Measurements from ENCODE around the gene ZSCAN18. TPM values are rescaled to one million over a fixed set of nuclear protein-coding genes. Genes with fewer than 3 reads are reported as not detected.

The ZSCAN18 gene
- total RNA-seq, 1 donor from 2014 or later: 47.3 TPM

DNA sequence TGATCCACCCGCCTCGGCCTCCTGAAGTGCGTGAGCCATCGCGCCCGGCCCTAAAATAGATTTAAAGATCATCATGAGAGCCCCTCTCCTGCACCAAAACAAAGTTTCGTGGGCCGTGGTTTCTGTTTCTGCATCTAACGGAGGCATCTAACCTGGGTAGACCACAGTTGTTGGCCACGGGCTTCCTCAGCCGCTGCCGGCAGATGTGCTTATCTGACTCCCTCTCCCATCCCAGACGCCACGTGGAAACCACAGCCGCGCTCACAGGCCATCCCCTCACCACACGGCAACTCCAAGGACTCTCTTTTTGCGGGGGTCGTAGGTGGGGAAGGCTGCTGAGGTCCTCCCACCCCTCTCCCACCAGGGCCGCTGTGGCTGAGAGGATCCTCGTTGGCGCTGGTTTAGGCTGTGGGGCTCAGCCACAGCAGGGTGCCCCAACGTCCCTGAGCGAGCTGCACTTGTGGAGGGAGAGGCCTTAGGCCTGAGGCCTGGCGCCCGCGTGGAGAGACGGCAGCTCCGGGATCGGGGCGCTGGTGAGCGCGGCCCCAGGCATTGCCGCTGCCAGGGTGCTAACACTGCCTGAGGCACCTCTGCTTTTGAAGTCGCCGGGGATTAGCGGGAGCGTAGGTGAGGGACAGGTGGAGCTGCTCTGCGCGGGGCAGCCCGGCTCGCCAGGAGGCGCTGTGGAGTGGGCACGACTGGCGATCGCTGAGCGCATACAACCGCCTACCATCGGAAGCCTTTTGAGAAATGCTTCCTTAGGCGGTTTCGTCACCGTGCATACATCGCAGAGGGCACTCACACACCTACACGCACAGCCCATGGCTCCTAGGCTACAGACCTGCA is 55.3 kb downstream of the ZSCAN18 start:
- intact Hi-C loops (cut with DNase I): no loop called here
- Histone ChIP-seq H3K4me1 (no peaks in the 10 kb centered on the region), H3K9me3 (peaks cover 10% of the 10 kb centered on the region), H3K27ac (no peak overlapping the region), H3K36me3 (no peaks in the 10 kb centered on the region), H3K27me3 (no peaks in the 10 kb centered on the region), H3K4me3 (no peak overlapping the region)
- DNase-seq (no peak), ATAC-seq (no peak)
- TF ChIP-seq, protein P1, sequence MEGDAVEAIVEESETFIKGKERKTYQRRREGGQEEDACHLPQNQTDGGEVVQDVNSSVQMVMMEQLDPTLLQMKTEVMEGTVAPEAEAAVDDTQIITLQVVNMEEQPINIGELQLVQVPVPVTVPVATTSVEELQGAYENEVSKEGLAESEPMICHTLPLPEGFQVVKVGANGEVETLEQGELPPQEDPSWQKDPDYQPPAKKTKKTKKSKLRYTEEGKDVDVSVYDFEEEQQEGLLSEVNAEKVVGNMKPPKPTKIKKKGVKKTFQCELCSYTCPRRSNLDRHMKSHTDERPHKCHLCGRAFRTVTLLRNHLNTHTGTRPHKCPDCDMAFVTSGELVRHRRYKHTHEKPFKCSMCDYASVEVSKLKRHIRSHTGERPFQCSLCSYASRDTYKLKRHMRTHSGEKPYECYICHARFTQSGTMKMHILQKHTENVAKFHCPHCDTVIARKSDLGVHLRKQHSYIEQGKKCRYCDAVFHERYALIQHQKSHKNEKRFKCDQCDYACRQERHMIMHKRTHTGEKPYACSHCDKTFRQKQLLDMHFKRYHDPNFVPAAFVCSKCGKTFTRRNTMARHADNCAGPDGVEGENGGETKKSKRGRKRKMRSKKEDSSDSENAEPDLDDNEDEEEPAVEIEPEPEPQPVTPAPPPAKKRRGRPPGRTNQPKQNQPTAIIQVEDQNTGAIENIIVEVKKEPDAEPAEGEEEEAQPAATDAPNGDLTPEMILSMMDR (IDR thresholded peaks at IDR 0.05): no peak

DNA sequence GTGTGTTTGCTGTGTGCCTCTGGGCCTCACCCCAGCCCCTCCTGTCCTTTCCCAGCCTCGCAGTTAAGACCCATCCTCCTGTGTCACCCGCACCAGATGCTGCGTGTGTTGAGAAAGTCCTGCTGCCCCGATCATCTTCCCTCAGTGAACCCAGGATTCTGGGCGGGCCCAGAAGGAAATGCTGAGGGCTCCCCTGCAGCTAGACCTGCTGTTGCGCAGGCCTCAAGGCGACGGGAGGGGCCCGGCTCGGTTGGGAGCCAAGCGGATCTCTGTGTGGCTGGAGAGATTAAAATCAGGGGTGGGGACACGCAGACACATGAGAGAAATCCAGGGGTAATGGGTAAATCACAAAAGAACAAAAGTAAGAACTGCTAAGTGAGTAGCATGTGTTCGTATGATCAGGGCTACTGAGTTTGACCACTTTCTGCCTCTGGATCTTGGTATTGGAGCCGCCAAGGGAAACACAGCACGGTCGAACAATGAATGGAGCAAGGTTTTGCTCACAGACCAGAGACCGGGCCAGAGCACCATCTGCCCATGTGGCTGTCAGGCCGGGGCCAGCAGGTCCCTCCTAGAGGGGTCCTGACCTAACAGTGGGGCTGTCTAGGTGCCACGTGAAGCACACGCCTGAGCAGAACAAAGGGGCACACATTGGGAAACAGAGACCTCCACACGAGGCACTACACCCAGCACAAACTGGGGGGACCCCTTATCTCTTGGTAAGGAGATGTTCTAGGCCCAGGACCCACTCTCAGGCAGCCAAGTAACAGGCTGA is 57.1 kb downstream of the ZSCAN18 start:
- Histone ChIP-seq H3K9me3 (peaks cover 10% of the 10 kb centered on the region), H3K4me1 (no peaks in the 10 kb centered on the region), H3K36me3 (no peaks in the 10 kb centered on the region), H3K27ac (no peak overlapping the region), H3K4me3 (no peak overlapping the region), H3K27me3 (no peaks in the 10 kb centered on the region)
- TF ChIP-seq, protein P1 (IDR thresholded peaks at IDR 0.05): no peak
- DNase-seq: no peak
- intact Hi-C loops (cut with DNase I): no loop called here
- ATAC-seq: no peak

DNA sequence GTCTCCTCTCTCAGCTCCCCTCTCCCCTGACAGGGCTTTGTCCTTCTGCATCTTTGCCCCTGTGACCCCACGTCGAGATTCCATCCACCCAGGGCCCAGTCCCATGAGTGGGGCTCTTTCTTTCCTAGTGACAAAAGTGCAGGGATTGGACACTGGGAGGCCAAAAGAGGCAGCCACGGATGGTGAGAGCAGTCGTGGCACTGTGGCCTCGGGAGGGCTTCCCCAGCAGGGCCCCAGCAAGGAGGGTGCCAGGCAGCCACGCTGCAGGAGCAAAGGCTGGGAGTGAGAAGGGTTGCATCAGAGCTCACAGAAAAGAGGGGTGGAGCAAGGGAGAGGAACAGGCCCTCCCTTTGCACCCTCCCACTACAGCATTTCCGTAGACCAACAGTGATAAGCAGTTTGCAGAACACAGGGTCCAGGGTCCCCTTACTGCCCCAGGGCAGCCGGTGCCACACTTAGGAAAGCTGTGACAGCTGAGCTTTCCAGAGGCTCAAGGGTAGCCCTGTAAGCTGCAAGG is 59.3 kb downstream of the ZSCAN18 start:
- ATAC-seq: no peak
- H3K4me1 ChIP-seq: no peaks in the 10 kb centered on the region
- peaks cover 10% of the 10 kb centered on the region for H3K9me3 ChIP-seq
- intact Hi-C loops (cut with DNase I): no loop called here
- no peak for DNase-seq
- peaks cover 15% of the 10 kb centered on the region for H3K27me3 ChIP-seq
- no peak overlapping the region for H3K27ac ChIP-seq
- no peaks in the 10 kb centered on the region for H3K36me3 ChIP-seq
- TF ChIP-seq, protein P1 (IDR thresholded peaks at IDR 0.05): no peak
- no peak overlapping the region for H3K4me3 ChIP-seq

DNA sequence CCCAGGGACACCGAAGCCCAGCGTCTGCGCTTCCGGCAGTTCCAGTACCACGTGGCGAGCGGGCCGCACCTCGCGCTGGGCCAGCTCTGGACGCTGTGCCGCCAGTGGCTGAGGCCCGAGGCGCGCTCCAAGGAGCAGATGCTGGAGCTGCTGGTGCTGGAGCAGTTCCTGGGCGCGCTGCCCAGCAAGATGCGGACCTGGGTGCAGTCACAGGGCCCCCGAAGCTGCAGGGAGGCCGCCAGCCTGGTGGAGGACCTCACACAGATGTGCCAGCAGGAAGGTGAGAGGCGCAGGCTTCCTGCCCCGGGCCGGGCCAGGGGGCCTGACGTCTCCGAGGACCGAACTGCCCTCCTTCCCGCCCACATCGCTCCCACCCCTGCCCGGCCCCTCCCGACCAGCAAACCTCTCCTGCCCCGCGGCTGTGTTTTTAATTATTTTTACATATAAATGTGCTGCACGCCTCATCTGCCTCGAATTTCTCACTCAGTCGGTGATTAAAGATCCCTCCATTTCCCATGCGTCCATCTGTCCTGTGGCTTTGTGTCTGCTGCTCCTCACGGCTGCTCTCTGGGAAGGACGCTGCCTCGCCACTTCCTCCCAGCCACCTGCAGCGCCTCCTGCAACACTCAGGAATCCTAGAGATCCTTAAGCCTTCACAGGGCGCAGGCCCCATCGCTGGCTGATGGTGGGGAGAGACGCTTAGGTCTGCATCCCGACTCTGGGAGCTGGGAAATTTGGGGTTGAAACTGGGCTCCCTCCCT is 59.9 kb downstream of the ZSCAN18 start:
- intact Hi-C loops (cut with DNase I): no loop called here
- H3K27ac ChIP-seq: no peak overlapping the region
- peaks cover 22% of the 10 kb centered on the region for H3K27me3 ChIP-seq
- H3K36me3 ChIP-seq: no peaks in the 10 kb centered on the region
- TF ChIP-seq, protein P1 (IDR thresholded peaks at IDR 0.05): no peak
- DNase-seq (no peak), ATAC-seq (no peak)
- no peaks in the 10 kb centered on the region for H3K4me1 ChIP-seq
- H3K4me3 ChIP-seq: no peak overlapping the region
- H3K9me3 ChIP-seq: peaks cover 6% of the 10 kb centered on the region

DNA sequence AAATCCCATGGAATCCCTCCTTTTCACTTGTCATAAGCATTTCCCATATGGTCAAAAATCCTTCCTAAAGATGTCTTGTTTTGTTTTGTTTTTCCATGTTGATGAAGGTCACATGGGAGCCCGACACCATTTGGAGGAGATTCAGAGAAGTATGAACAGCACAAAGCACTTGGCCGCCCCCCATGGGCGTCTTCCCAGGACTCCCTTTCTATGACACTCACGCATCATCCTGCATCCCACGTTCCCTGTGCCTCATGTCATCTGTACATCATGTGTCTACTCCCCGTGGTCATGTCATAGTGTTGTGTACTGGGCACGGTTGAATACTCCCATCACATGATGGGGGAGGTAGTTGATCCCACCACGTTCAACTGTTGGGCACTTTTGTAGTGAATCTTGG is 62.2 kb downstream of the ZSCAN18 start:
- TF ChIP-seq, protein P1 (IDR thresholded peaks at IDR 0.05): no peak
- Histone ChIP-seq H3K9me3 (no peaks in the 10 kb centered on the region), H3K27me3 (peaks cover 25% of the 10 kb centered on the region)

More for the DNA sequence above, 62.2 kb downstream of the ZSCAN18 start:
- ATAC-seq (no peak), DNase-seq (no peak)
- H3K4me1 ChIP-seq: no peaks in the 10 kb centered on the region
- H3K4me3 ChIP-seq: no peak overlapping the region
- H3K36me3 ChIP-seq: no peaks in the 10 kb centered on the region
- no peak overlapping the region for H3K27ac ChIP-seq
- intact Hi-C loops (cut with DNase I): no loop called here
